Activated CD4-positive, CD25-positive, alpha-beta regulatory T cell (primary cell): ENCODE data around the gene MYRF.
A peak's percentile ranks its signal among the peaks of the same experiment; 100 is the strongest.

Experiments used
- DNase-seq, 4 experiments: peaks; one replicate each; lab custom pipeline; 2025; lab: John Stamatoyannopoulos, UW

MYRF gene

DNA sequence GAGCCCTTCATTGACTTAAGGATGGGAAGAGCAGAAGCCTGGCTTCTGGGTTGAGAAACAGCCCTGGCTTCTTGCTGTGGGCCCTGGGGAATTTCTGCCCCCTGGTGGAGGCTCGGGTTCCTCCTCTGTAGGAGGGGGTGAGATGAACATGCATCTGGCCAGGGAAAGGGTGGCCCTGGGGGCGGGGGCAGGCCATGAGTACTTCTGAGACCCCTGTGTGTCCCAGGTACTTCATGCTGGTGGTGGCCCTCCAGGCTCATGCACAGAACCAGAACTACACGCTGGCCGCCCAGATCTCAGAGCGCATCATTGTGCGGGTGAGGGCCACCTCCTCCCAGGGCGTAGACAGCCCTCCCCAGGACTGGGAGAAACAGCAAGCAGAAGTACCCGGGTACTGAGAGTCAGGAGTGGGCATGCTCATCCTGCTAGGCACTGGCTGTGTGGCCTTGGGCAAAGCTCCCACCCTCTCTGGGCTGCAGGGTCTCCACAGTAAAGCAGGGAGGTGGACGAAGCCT lies 24.2 kb downstream of the MYRF start:
- DNase-seq, result peak in 1 of 4 experiments; percentile 12

DNA sequence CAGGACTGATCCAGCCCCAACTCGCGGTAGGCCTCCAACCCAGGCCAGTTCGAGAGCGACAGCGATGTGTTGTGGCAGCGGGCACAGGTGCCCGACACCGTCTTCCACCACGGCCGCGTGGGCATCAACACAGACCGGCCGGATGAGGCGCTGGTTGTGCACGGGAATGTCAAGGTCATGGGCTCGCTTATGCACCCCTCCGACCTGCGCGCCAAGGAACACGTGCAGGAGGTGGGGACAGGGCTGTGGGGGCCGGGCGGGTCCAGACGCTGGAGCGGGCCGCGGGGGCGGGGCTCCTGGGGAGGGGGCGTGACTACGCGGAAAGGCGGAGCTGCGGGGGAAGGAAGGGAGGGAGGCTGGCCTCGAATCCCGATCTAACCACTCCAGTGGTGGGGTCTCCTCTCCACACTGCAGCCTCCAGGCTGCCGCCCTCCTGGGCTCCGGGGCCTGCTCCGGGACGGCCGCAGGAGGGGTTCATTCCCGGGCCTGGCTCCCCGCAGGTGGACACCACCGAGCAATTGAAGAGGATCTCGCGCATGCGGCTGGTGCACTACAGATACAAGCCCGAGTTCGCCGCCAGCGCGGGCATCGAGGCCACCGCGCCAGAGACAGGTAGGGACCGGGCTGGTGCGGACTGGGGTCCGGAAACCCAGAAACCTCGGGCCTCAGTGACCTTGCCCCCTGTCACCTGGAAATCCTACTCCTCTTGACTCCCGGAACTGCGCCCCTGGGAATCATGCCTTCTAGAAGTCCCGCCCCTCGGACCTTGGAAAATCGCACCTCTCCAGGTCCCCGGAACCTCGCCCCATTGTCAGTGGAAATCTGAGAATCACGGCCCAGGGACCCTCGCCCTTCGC lies 25.0 kb downstream of the MYRF start:
- DNase-seq, result peak in 3 of 4 experiments; percentile 17 to 37 (median 36)

DNA sequence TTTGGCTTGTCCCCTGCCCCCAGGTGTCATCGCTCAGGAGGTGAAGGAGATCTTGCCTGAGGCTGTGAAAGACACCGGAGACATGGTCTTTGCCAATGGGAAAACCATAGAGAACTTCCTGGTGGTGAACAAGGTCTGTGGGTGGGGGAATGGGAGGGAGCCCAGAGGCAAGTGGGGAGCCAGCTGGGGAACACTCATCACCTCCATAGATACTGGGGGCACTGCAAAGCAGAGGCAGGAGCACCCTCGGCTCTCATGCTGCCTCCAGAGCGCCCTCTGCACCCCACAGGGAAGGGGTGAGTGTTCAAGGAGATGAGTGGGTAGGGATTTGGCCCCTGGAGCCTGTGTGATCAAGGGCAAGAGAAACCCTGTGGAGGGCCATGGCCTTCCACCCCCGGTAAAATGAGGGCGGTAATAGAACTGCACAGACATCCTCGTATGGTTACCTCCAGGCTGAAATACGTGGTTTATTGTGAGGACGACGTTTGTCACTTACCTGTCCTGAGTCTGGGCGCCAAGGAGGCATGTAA lies 26.0 kb downstream of the MYRF start:
- no peak for DNase-seq

DNA sequence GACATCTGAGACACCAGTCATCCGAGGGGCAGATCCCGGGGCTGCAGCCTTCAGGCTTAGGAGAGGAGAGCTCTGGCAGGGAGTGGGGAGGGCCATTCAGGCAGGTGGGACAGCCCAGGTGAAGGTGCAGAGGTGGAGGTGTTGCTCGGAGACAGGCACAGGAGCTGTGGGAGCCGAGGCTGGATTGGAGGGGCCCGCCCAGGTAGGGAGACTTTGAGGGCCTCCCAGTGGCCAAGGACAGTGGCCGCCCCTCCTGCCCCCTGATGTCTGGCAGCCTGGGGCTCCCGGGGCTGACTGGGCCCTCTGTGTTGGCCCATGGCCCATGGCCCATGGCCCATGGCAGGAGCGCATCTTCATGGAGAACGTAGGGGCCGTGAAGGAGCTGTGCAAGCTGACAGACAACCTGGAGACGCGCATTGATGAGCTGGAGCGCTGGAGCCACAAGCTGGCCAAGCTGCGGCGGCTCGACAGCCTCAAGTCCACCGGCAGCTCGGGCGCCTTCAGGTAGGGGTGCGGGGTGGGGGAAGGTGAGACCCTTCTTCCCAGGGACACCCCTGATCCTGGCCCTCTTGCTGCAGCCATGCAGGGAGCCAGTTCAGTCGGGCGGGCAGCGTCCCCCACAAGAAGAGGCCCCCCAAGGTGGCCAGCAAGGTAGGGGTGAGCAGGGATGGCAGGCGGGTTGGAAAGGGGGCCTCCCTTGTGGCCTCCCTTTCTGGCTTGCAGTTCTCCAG lies 26.6 kb downstream of the MYRF start:
- DNase-seq, result no peak

DNA sequence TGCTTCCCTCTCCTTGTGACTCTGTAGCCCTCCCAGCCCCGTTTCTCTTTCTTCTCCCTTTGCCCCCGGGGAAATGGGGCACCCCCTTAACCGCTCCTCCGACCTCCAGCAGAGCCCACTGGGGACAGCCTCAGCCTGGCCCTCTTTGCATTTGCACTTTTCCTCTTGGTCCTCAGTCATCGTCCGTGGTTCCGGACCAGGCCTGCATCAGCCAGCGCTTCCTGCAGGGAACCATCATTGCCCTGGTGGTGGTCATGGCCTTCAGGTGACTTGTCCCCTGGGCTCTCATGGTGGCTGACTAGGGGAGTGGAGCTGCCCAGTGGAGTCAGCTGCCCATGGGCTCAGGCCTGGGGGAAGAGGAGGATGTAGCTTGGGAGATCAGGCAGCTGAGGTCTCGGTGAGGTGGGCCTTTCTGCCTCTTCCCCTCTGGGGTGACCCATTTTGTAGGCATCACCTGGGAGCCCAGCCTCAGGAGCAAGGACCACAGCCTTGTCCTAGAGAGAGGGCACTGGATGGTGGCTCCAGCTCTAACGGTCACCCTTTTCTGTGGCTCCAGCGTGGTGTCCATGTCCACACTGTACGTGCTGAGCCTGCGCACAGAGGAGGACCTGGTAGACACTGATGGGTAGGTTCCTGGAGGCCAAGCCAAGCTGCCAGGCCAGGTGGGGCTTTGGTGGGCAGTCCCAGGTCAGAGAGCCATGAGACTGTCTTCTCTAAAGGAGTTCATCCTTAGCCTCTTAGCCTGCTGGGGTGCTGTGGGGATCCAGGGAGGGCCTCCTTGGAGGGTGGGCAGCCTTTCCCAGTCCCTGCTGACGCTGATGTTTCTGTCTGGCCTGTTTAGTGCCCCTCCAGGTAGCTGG lies 27.5 kb downstream of the MYRF start:
- no peak for DNase-seq

DNA sequence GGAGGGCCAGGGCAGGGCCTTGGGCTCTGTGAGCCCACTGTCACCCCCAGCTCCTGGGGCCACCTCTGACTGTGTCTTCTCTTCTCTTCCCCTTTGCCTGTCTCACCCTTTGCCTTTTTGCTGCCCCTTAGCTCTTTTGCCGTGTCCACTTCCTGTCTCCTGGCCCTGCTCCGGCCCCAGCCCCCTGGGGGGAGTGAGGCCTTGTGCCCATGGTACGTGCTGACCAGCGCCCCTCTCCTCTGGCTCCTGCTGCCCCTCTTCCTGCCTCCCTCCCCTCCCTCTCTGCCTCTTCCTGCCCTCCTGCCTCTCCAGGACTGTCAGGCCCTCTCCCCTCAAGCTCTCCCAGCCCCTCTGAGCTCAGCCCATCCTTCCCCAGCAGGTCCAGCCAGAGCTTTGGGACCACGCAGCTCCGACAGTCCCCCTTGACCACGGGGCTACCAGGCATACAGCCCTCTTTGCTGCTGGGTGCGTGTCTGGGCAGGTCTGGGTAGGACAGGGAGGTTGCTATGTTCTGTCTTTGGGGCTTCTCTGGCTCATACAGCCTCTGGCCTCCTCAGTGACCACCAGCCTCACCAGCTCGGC lies 28.2 kb downstream of the MYRF start:
- DNase-seq, result no peak

DNA sequence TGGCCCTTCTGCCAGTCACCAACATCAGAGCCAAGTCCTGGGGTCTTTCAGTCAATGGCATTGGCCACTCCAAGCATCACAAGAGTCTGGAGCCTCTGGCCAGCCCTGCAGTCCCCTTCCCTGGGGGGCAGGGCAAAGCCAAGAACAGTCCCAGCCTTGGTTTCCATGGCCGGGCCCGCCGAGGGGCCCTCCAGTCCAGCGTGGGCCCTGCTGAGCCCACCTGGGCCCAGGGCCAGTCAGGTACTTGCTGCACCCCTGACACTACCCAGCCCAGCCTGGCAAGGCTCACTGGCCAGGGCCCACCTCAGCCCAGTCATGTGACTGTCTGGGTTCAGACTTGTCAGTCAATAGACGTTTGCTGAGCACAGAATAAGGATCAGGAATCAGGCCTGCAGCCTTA lies 29.1 kb downstream of the MYRF start:
- DNase-seq, result no peak

DNA sequence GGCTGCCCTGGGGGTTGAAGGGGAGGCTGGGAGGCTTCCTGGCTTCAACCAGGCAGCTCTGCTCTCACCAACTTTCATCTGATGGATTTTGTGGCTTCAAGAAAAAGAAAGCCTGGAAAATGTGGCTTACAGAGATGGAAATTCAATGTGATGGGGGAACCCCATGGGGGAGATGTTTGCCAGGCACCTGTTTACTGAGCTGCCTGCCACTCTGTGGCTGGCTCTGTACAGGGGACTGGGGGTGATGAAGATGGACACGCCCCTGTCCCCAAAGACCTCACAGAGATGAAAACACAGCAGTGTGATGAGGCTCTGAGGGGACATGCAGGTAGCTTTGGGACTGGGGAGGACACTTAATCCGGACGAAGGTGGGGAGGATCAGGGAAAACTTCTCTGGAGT lies 29.9 kb downstream of the MYRF start:
- DNase-seq, result no peak

DNA sequence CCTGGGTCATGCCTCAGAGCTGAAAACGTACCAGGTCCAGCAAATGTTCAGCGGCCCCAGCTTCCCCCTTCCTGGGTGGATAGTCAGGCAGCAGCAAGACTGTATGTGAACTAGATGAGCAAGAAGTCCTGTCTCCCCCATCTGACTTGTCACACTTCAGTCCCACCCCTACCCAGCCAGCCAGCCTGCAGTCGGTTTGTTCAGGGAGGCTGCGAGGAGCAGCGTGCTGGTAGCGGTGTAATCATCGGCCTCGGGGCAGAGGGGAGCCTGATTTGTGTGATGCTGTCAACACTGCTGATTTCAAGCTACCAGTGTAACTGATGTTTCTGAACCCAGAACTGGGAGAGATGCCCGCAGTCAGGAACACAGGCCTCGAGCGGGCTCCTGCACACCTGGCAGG lies 30.4 kb downstream of the MYRF start:
- no peak for DNase-seq

DNA sequence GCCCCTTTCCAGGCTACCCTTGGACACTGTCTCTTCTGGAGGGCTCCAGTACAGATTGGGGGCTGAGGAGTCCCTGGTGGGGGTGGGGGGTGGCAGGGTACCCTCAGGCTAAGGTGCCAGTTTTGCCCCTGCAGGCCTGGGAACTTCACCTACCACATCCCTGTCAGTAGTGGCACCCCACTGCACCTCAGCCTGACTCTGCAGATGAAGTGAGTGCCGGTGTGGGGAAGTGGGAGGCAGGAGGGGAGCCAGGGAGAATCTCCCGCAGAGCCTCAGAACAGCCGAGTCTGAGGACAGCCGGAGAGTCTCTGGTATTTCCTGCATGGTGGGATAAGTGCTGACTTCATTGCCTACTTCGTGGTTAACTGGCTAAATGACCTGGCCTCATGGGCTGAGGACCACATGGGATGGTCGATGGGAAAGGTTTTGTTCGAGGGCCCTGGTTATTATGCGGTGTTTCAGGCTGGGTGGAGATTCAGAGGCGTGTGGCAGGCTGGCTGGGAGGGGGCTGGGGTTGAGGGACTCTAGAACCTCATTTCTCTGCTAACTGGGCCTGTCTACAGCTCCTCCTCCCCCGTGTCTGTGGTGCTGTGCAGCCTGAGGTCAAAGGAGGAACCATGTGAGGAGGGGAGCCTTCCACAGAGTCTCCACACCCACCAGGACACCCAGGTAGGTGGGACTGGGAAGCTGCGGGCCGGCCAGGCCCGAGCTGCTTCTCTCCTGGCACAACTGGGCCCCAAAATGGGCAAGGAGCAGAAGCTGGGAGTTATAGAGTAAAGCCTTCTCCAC lies 31.5 kb downstream of the MYRF start:
- no peak for DNase-seq

DNA sequence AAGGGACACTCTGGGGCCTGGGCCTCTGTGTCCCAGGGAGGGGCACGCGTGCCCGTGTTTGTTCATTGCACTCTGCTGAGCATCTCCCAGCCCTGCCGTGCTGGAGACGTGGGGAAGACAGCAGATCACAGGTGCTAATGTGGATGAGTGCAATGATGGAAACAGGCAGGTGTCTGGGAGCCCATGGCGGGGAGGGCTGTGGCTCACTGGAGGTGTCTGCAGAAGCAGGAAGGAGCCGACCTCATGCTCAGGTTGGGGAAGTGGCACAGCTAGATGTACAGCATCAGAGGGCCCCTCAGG lies 32.0 kb downstream of the MYRF start:
- DNase-seq, result no peak

DNA sequence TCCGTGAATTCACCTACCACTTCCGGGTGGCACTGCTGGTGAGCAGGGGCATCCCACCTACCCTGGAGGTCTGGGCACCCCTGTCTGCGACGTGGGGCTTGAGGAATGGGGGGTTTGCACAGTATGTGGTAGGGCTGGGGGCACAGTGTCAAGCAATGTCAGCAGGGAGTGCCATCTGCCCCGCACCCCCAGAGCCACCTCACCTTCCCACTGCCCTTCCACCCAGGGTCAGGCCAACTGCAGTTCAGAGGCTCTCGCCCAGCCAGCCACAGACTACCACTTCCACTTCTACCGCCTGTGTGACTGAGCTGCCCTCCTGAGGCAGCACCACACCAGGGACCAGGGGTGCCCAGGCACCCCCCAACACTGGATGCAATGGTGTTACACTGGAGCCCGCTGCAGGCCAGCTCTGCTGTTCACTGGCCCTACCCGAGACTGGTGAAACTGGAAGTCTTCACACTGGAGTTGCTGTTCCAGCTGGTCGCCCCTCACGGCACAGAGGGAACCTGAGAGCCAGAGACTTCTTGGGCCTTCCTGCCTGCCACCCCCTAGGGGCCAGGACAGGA lies 33.5 kb downstream of the MYRF start:
- DNase-seq, result no peak

DNA sequence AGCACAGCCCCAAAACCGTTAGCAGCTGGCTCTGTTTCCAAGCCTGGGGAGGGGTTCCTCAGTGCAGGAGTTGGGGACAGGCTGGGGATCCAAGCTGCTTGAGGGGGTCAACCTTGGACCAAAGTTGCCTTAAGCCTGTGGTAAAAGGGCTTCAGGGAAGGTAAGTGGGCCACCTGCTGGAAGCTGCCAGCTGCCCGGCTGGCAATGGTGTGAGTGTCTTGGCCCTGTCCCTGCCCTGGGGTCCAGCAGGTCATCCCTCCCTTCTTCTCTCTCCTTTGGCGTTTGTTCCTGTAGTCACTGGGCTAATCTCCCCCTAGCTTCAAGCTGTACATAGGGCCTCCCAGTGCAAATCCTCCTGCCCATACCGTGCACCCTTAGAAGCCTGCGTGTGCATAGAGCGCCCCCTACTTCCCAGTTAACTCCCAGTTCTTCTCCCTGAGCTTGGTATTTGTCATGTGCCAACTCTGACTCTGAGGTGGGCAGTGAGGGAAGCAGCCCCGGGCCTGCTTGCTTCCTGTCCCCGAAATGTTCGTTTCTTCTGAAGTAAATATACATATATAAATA lies 35.6 kb downstream of the MYRF start:
- no peak for DNase-seq

DNA sequence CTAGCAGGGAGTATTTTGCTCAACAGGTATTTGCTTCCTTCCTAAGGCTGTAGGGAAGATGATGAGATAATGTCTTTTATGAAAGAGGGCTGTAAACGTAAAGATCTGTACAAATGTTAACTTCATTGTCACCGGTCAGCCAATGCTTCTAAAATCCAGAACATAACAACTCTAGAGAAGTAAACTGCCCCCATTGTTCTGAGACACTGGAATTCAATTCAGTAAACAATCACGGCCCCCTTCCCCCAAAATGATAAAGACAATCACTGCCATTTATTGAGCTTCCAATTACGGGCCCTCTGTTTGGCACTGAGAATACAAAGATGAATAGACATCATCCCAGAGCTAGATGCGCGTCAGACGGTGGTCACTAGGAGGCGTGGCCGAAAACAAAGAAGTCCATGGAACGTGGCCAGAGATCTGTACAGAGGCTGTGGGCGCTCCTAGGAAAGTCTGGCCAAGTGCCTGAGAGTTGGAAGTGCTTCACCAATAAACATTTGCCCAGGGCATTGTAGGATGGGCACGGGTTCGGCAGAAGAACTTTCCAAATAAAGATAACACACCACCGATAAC lies 39.4 kb downstream of the MYRF start:
- no peak for DNase-seq

DNA sequence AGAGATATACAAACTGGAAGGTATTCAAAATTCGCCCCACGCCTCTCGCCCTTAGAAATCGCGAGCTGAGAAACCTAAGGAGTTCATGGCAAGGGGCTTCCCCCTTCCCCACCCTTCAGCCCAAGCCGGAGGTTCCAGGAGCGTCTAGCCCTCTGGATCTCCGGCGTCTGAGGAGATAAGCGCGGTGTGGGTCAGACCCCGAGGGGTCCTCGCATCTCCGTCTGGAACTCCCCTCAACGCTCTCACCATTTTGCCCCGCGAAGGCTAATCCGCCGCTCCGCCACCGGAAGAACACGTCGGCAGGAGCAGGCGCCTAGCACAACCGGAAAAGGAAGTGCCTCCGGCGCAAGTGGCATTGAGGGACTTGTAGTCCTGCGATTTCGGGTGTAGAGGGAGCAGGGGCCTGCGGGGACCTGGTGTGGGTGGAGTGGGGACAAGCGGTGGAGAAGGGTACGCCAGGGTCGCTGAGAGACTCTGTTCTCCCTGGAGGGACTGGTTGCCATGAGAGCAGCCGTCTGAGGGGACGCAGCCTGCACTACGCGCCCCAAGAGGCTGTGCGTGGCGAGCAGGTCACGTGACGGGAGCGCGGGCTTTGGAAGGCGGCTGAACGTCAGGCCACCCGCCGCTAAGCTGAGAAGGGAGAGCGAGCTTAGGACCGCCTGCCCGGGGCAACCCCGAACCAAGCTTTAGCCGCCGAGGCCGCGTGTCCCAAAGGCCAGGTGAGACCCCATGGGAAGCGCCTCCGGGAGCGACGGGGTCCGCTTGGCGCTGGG lies 40.1 kb downstream of the MYRF start, which contains the start of the genes FEN1 and TMEM258:
TSS of gene FEN1 (plus strand) at position 602 of the 773 bp plus-strand sequence. CDS start 2,451 bp downstream, outside the sequence.
TSS of gene TMEM258 (minus strand) at position 290 of the 773 bp plus-strand sequence. CDS start at position 249, 41 bp downstream.
- DNase-seq, result peak; percentile 69 to 76 (median 72)

DNA sequence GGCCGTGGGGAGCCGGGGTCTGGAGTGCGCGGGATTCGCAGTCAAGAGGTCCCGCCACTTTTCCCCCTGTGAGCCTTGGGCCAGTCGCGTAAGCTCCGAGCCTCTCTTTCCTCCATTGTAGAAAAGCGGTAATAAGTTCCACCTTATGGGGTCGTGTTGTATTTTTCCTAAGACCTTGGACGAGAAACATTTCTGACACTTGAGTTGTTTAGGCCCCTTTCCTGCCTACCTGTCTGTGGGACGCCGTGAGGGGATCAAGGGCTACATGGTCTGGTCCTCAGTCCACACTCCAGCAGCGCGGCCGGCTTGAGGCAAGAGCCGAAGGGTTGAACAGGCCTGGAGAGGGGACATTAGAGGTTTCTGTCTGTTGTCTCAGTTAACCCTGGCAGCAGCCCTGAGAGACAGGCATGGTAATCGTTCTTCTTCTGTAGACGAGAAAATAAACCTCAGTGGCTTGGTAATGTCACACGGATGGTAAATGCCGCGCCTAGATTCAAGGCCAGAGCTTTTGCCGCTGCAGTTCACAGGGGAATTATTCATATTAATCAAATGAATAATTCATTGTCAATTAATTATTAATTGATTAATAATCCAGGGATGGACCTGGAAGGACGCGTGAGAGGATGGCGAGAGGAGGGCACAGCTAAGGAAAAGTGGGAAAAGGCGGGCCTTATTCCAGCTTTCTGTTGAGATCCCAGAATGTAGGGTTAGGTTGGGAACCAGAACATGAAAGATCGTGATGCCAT lies 40.8 kb downstream of the MYRF start:
- no peak for DNase-seq

DNA sequence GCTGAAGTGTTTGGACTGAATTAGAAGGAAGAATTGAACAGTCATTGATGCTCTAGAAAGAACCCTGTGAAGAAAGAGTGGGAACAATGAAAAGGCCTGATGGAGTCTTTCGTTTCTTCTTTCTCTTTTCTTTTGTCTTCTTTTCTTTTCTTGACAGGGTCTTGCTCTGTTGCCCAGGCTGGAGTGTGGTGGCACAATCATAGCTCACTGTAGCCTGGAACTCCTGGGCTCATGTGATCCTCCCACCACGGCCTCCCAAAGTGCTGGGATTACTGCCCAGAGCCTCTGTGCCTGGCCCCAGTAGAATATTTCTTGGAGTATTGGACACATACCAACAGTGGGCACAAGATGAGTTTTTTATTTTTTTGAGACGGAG lies 41.4 kb downstream of the MYRF start:
- no peak for DNase-seq

DNA sequence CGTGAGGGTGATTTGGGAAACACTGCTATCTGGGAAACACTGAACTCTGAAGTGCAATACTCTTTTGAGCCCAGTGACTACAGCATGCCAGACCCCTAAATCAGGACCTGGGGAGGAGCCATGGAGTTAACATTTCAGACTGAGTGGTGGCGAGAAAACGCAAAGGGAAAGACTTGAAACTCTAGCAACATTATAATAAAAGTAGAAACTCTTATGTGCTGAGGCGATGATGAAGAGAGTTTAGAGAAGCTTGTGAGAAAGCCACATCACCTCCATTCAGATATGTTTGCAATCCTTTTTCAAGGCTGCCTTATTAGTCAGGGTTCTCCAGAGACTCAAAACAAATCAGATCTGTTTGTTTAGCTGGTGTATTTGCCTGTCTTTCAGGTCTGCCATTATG lies 42.1 kb downstream of the MYRF start:
- no peak for DNase-seq
